AG08395 (cell line): ENCODE results near the gene MATN3.

Source experiments
- DNase-seq: peaks from one replicate; pipeline ENCODE4 v3.0.0; 2012; ENCODE audit warnings: mixed read lengths, low spot score

Gene MATN3

GRCh38 chr2:20005067-20005627, 7.3 kb downstream of the MATN3 start:
- DNase-seq: no peak

- DNase-seq: no peak
Measured at GRCh38 chr2:20001361-20001863, 11.1 kb downstream of the MATN3 start.

GRCh38 chr2:19993731-19994130, 18.7 kb downstream of the MATN3 start:
- no peak for DNase-seq

DNA sequence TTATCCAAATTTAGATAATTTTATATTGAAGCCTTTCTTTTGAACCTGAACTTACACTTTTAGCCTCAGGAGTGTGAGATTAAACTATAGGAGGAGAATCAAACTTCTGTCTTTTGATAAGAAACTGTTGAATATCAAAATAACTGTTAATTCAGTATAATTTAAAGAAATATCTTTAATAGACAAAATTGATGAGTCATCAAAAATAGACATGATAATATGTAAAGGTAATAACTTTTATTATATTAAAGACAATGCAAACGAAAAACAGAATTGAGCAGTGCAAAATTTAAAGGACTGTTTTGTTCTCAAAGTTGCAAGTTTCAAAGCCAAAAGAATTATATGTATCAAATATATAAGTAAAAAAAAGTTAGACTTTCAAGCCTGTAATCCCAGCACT, 20.6 kb downstream of the MATN3 start:
- DNase-seq: no peak

GRCh38 chr2:19990416-19990728, 22.1 kb downstream of the MATN3 start:
- no peak for DNase-seq

GRCh38 chr2:19989667-19990415, 22.6 kb downstream of the MATN3 start, which contains the start of gene WDR35:
Gene WDR35 (minus strand): TSS chr2:19990105. CDS start chr2:19990015, 90 bp downstream.
- peak; percentile 99 for DNase-seq

DNA sequence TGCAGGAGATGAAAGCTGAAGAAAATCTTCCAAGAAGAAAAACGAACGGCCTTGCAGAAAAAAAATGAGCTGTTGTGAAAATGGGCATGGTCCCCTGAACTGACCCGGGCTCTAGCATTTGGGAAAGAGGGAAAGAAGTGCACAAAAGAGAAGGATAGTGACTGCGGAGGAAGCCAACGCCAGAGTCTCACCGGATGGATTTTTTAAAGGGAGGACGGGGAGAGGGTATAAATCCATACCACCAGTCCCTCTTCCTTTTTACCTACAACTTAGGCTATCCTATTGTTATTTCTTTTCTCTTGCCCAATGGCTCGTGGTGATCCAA, 23.2 kb downstream of the MATN3 start:
- DNase-seq: peak; percentile 4

DNA sequence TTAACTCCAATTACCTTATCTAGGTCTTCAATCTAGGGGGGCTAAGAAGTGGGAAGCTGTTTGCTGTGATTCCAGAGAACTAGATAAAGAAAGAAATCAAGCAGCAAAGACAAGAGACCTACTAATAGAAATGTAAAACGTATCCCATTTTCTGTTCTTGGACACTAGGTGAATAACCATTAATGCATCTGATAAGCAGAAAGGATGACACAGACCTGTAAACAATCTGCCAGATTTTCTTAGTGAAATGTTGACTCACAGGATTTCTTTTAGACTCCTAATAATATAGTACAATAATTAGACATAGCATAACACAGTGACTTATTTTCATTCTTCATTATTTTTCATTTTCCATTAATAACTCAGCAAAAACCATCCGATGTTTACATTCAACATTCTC, 23.9 kb downstream of the MATN3 start:
- no peak for DNase-seq

DNA sequence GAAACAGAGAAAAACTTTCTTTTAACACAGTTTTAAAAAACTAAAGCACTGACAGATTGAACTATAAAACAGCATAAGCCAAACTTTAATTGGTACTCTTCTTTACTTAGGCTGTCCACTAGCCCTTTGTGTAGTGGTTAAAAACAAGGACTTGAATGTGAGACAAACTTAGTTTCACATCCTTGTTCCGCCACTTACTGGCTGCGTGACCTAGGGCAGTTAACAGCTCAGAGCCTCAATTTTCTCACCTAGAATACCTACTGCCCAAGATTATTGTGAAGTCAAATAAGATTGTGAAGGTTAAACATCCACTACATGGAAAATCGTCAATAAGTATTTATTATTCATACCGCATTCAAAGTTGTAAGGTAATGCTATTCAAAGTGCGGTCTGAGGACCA, 24.5 kb downstream of the MATN3 start:
- no peak for DNase-seq

- no peak for DNase-seq
Measured at GRCh38 chr2:19982268-19982667, 30.2 kb downstream of the MATN3 start.

DNA sequence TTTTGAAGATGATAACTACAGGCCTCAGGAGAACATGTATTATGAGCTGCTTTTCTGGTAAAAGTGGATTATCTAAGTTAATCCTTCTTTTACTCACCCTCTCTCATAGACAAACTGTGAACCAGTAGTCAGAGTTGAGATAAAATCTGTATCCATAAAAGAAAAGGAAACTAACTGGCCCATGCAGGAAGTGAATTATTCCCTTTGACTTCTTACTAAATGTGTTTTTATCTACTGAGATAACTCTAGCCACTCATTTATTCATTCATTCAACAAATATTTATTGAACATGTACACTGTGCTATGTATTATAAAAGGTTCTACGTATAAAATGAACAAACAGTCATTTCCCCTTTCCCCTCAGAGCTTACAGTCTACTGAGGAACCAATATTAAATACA, 32.5 kb downstream of the MATN3 start:
- no peak for DNase-seq

DNA sequence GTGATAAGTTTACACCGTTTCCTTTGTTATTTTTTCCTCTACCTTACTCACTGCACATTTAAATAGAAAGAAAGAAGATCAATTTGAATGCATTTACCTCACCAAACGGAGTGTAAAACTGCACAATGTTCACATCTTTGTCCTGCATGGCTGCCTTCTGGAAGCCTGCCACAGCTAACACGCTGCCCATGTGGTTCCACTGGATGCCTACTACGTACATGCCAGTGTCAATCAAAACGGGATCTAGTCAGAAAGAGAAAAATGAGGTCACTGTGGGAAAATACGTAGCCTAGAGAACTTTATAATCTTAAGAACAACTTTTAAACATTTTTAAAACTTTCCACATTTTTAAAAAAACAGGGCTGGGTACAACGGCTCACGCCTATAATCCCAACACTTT, 39.0 kb downstream of the MATN3 start:
- no peak for DNase-seq

DNA sequence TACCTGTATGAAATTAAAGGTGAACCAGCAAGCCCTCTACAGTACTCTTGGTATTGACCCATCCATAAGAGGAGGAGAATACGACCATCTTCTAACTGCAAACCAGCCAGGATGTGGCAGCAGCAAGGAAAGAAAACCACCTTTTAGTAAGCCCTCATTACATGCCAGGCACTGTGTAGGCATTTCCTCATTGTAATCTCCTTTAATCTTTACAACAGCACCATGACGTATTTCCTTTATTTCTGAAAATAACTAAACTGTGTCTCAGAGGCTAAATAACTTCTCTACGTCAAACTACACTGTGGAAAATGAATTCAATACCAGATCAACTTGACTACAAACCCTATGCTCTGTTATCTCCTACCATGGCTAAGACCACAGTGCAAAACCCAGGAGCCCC, 40.8 kb downstream of the MATN3 start:
- DNase-seq: no peak

GRCh38 chr2:19963386-19963785, 49.1 kb downstream of the MATN3 start:
- no peak for DNase-seq

DNA sequence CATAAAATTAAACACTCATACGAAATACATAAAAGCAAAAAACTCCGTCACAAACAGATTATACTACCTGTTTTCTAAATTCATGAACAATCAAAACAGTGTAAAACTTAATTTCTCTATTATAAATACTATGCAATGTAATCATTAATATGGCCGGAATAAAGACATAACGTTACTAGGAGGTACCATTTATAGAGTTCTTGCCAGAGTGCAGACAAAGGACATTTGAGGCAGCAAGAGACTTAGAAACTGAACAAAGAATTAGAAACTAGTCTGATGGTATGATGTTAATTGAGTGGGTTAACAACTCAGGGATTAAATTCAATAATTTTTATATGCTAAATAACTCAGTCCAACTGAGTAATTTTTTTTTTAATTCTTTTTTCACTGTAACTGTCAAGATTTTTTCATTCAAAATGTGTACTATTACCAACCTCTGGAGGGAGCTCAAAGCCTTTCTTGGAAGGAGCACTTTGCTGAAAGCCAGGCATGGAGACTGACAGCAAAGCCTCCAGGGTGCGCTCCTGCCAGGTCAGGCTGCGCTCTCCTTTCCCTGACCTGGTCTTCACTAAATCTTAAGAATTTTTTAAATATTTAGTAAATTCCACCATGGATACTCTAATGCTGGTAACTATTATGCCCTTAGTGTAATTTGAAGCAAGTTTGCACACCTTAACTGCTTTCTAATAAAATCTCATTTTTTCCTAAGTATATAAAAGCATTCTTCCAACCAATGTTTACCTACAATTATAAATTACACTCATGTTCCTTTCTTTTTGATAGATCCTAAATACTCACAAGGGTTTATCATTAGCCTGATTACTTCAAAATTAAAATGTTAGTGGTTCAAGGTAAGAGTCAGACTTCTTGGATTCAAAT, 56.7 kb downstream of the MATN3 start:
- DNase-seq: peak; percentile 79

DNA sequence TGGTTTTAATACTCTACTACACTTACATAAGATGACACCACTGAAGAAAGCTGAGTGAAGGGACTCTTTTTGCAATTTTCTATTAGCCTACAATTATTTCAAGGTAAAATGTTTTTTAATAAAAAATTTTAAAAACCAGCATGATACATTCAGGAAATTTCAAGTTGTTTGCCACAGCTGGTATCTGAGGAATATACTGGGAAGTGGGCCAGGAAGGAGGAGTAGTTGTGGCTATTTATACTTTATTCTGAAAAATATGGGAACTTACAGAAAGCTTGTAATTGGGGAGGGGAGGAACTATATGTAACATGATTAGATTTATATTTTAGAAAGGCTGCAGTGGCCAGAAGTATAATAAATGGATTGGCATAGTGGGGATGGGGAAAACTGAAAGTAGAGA, 63.4 kb downstream of the MATN3 start:
- DNase-seq: peak; percentile 49

GRCh38 chr2:19947184-19947940, 65.1 kb downstream of the MATN3 start:
- no peak for DNase-seq

- no peak for DNase-seq
Measured at GRCh38 chr2:19944205-19944845, 68.1 kb downstream of the MATN3 start.

DNA sequence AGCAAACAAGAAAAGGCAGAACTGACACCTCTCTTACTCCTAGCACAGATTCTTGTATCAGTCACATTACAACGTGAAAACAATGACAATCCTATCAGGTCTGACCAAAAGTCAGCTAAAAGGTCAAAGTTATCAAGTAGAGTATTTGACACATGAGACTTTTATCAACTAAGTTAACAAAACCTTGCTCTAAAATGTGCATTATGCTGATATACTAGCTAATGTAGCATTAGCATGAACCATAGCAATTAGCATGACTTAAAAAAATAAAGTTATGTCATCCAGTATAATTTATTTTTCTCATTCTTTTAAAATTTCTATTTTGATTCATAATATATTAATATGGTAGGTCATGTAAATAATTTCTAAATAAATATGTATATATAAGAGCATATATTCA, 69.3 kb downstream of the MATN3 start:
- no peak for DNase-seq

DNA sequence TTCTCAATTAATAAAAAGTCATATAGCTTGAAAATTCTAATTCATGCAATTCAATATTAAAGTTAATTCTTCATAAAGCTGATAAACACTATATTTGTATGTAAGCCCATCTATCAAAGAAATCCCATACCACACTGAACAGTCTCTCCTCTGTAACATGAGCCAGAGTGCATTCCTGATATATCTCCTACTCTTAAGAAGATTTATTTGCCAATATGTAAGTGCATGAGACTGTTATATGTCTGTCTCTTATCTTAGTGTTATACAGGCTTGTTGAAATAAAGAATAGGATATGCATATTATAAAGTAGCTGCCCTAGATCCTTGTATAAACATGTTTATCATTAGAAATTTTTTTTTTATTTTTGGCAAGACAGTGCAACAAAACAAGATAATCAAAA, 70.3 kb downstream of the MATN3 start:
- DNase-seq: no peak
